ENCODE data around the gene TMOD4.
A peak's percentile ranks its signal among the peaks of the same experiment; 100 is the strongest.

Gene TMOD4

DNA sequence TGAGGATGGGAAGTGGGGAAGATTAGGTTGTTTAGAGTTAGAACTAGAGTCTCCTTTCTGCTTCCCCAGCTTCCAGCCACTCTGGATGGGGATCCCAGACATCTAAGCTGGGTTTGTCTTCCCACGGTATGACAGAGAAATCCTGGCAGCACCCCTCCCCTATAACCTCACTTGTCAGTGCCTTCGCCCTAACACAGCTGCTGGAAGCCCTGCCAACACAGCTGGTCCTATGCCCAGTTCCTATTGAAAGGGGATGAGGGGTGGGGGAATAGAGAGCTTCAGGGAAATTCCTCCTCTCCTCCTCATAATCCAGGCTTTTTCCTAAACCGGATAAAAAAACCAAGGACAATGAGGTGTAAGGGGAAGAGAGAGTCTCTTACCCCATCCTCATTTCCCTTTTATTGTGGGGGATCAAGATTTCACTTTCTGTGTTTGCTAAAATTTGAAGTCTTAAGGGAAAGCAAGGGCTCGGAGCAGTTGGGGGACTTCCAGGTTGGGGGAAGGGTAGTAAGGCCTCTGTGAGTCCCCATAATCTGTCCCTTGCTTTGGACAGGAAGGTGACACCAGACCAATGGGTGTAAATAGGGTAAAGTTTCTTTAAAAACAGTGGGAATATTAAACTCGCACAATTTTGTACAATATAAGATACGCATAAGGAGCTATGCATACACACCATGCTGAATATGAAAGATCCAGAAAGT lies 590 bp downstream of the TMOD4 start:
- no peak for DNase-seq

DNA sequence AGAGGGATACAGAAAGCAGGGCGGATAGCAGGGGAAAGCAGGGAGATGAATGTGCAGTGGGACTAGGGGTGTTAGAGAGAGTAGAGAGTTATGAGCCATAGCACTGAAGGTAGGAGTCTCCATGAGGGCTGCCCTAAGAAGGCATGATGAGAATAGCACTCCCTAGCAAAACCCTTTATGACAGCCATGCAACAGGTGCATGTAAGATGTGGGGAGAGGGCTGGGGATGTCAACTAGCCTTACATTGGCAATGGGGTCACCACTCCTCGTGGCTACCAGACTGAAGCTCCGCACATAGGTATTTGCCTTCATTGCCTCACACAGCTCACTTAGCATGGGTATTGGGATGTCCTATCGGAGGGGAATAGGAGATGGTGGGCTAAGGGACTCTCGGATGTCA lies 4.6 kb downstream of the TMOD4 start:
- DNase-seq, result no peak

DNA sequence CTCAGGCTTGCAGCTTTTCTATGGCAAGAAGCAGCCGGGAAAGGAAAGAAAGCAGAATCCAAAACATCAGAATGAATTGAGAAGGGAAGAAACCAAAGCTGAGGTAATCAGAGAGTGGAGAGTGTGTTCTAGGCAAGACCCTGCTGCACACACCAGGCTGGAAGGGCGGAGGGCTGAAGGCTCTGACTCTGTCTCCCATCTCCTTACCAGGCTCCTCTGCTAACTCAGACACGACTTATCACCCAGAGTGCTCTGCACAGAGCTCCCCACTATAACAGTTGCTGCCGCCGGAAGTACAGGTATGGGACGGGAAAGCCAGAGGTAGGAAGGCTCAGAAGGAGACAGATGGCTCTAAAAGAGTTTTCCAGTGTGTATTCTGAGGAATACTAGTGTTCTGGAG lies 8.7 kb downstream of the TMOD4 start:
- no peak for DNase-seq

DNA sequence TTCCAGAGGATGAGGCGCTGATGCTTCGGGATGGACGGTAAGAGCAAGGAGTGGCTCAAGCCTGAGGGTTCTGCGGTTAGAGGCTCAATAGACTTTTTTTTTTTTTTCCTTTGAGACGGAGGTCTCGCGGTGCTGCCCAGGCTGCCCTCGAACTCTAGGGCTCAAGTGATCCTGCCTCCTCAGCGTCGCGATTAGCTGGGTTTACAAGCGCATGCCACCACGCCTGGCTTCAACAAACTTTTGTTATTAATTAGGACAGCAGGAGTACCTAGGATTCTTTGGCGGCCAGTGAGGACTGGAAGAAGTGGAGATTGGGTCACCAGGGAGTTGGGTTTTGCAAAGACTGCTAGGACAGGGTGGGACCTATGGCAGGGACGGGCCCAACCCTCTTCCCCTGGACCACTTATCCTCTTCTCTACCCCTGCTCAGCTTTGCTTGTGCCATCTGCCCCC lies 9.2 kb downstream of the TMOD4 start:
- no peak for DNase-seq

GRCh38 chr1:151165738-151166504 lies 9.9 kb downstream of the TMOD4 start, which contains the start of the genes LYSMD1 and SCNM1:
Gene LYSMD1, minus strand, starts transcription at chr1:151165902. Its CDS starts 644 bp downstream, at chr1:151165258.
Gene SCNM1, plus strand, starts transcription at chr1:151166144. Its CDS starts 9 bp downstream, at chr1:151166153.
- DNase-seq, result peak; percentile 99 to 100

DNA sequence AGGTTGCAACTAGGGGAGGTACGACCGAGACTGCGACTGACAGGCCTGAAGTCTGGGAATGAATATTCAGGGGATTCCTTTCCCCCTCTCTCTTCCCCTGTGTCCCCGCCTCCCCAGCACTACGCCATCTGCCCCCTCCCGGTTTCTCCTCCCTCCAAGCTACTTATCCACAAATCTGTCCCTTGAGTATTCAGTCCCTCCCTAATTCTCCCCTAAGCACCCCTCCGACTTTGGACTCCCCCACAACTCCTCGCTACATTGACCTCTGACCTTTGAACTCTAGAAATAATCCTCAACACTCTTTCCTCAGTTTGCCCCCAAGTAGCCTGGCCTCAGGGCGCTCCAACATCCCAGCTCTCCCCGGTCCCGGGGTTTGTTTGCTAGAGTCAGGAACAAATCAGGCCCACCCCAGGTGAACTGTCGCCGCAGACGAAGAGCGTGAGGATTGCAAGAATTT lies 10.5 kb downstream of the TMOD4 start:
- peak; percentile 33 to 55 for DNase-seq

GRCh38 chr1:151164732-151165280 lies 11.0 kb downstream of the TMOD4 start:
- no peak for DNase-seq

DNA sequence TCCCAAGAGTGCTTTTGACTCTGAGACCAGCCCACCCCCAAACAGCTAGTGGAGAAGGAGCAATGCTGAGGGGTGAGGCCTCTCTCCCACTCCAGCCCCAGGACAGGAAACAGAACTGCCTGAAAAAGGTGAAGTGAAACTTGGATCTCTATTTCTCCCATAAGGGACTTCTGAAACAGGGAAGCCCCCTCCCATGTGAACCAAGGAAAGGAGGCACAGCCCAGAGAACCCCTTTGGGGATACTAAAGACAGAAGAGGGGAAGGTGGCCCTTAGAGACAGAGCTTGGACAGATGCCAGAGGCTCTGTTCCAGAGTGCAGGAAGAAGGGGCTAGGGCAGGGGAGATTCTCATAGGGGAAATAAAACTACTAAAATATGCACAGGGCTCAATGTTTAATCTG lies 16.4 kb downstream of the TMOD4 start:
- no peak for DNase-seq

- DNase-seq, result no peak
These were observed 17.0 kb downstream of the TMOD4 start for GRCh38 chr1:151158751-151159251.

GRCh38 chr1:151158326-151158725 lies 17.5 kb downstream of the TMOD4 start:
- no peak for DNase-seq

- DNase-seq, result no peak
These were observed 18.7 kb downstream of the TMOD4 start for GRCh38 chr1:151157067-151157531.

DNA sequence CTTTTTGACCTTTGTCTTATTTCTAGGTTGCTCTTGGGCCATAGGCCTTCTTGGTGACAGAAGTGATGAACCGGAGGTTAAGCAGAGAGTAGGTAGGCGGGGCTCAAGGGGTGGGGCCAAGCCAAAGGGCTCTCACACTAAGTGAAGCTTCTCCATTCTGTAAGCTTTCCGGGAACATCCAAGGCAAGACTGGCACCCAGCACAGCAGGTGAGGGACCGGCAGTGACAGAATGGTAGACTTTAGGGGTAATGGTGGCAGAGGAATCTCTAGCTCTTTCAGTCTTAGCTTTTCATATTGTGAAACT lies 19.3 kb downstream of the TMOD4 start, which contains the start of gene TNFAIP8L2:
Gene TNFAIP8L2, plus strand, starts transcription at position 135 of the 305 bp plus-strand sequence. CDS start 2,049 bp downstream, outside the sequence.
- no peak for DNase-seq

- DNase-seq, result no peak
These were observed 28.1 kb downstream of the TMOD4 start for GRCh38 chr1:151147665-151148064.

DNA sequence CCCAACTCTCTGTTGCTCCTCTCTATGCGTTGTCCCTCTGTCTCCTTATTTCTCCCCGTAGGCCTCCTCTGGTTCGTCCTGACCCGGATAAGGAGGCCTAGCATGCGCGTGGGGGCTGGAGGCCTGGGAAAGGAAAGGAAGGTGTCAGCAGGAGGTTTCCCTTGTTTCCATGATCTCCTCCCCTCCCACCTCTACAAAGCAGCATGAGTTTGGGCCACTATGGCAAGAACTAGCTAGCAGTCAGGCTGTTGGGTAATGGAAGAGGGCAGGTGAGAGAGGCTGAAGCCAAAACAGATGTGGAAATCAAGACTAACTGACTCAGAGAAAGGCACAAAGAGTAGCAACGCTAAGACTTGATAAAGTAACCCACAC lies 28.7 kb downstream of the TMOD4 start:
- no peak for DNase-seq

- peak; percentile 95 to 96 for DNase-seq
These were observed 29.2 kb downstream of the TMOD4 start, which contains the start of gene SEMA6C for GRCh38 chr1:151146412-151147131. Gene SEMA6C, minus strand, starts transcription at chr1:151146631. Its CDS starts 4,010 bp downstream, at chr1:151142621.

- DNase-seq, result no peak
These were observed 29.7 kb downstream of the TMOD4 start for GRCh38 chr1:151146072-151146411.

DNA sequence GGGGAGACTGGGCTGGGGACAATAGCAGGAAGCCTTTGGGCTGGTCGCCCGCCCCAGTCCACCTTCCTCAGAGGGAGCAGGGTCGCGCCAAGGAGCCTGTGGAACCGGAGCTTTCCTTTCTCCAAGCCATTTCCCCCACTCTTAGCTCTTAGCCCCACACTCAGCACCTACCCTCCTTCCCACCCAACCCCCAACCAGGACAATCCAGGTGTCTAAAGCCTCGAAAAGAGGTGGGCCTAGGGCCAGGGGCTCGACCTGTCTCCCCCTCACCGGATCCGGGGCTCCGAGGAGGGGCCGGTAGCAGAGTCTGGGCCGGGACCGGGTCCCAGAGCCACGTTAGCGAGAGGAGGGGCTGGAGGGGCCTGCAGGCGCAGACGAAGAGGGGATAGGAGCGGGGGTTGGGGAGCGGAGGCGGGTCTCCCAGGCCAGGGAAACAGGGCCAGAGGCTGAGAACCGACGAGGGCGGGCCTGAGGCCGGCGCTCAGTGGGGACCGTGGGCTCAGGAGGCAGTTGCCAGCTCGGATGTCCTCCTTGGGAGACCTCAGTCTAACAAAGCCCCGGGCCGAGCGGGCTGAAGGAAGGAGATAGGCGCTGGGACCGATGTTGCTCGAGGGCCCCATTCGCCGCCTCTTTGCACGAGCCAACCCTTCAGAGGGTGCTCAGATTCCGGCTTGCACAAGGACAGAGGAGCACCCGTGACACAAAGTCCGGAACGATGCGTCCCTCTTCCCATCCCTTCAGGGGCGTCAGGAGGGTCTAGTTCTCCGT lies 30.3 kb downstream of the TMOD4 start:
- DNase-seq, result no peak

GRCh38 chr1:151144474-151145303 lies 31.1 kb downstream of the TMOD4 start:
- DNase-seq, result no peak

GRCh38 chr1:151143986-151144385 lies 31.8 kb downstream of the TMOD4 start:
- DNase-seq, result no peak

- DNase-seq, result no peak
These were observed 32.7 kb downstream of the TMOD4 start for GRCh38 chr1:151143057-151143435.

GRCh38 chr1:151142411-151143056 lies 33.2 kb downstream of the TMOD4 start:
- DNase-seq, result no peak

All from NCI-H2081 (cell line).